Measurements from ENCODE around the gene ALKBH3. TPM values are rescaled to one million over a fixed set of nuclear protein-coding genes. Genes with fewer than 3 reads are reported as not detected.

ALKBH3 gene
- total and polyA plus RNA-seq, 8 donors = 25.7 to 113 (median 34.4) TPM

GRCh38 chr11:43925063-43925931, 44.7 kb downstream of the ALKBH3 start:
- TF ChIP-seq POLR2A (IDR thresholded peaks at IDR 0.05) = no peak
- no peak for TF ChIP-seq POLR2AphosphoS5 (IDR thresholded peaks at IDR 0.05)
- no peak for TF ChIP-seq EP300 (IDR thresholded peaks at IDR 0.05)
- no peak for TF ChIP-seq CTCF (IDR thresholded peaks at IDR 0.05)
- 70 to 86% (median 85%) methylated on average over 11 to 14 of the region's 14 CpGs for WGBS, 5 donors
- Histone ChIP-seq H3K9me3 (no peaks in the 10 kb centered on the region), H3K4me1 (peaks cover 41 to 78% (median 55%) of the 10 kb centered on the region in 4 donors), H3K27me3 (no peaks in the 10 kb centered on the region), H3K27ac (peak overlapping the region; percentile 62 to 94 (median 88)), H3K4me3 (no peak overlapping the region), H3K36me3 (peaks cover 0 to 26% (median 8%) of the 10 kb centered on the region in 4 donors)
- intact Hi-C loops (cut with DNase I; ENCODE audit: low total_unique reads) = no loop called here
- no peak for DNase-seq

- no peak for TF ChIP-seq POLR2AphosphoS5 (IDR thresholded peaks at IDR 0.05)
- TF ChIP-seq POLR2A (IDR thresholded peaks at IDR 0.05) = no peak
- no peak for TF ChIP-seq EP300 (IDR thresholded peaks at IDR 0.05)
- TF ChIP-seq CTCF (IDR thresholded peaks at IDR 0.05) = no peak
- WGBS, 5 donors = 37 to 44% (median 42%) methylated on average over 12 of the region's 12 CpGs
- H3K27ac ChIP-seq = peak overlapping the region in 4 of 5 donors; percentile 80 to 94 (median 91)
- intact Hi-C loops (cut with DNase I; ENCODE audit: low total_unique reads) = no loop called here
- no peaks in the 10 kb centered on the region for H3K27me3 ChIP-seq
- peak in 1 of 2 donors; percentile 73 for DNase-seq
- peaks cover 40 to 71% (median 54%) of the 10 kb centered on the region in 4 donors for H3K4me1 ChIP-seq
- peaks cover 0 to 19% (median 4%) of the 10 kb centered on the region in 4 donors for H3K36me3 ChIP-seq
- no peak overlapping the region for H3K4me3 ChIP-seq
- H3K9me3 ChIP-seq = no peaks in the 10 kb centered on the region
Observed at GRCh38 chr11:43925932-43926505, 45.4 kb downstream of the ALKBH3 start.

DNA sequence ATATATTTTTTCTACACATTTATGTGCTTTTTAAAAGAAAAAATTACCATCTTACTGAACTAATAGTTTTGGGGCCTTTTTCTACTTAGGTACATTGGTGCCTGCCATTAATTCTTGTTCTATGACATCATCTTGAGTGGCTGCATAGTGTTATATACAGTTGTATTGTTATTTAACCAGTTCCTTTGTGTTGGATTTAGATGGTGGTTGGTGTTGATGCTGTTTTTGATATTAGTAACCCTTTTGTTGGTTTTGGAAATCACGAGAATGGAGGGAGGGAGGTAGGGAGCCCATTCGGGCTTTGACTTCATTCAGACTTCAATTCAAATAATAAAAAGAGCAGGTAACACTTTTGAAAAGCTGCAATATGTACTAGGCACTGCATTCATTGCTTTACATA, 46.4 kb downstream of the ALKBH3 start:
- intact Hi-C loops (cut with DNase I; ENCODE audit: low total_unique reads) = no loop called here
- WGBS, 5 donors = 71 to 83% (median 77%) methylated on average over 2 of the region's 2 CpGs
- Histone ChIP-seq H3K36me3 (peaks cover 0 to 9% (median 0%) of the 10 kb centered on the region in 4 donors), H3K4me1 (peaks cover 40 to 60% (median 48%) of the 10 kb centered on the region in 4 donors), H3K27me3 (no peaks in the 10 kb centered on the region), H3K9me3 (no peaks in the 10 kb centered on the region), H3K4me3 (no peak overlapping the region), H3K27ac (peak overlapping the region in 2 of 5 donors; percentile 94)
- TF ChIP-seq EP300 (IDR thresholded peaks at IDR 0.05) (no peak), CTCF (IDR thresholded peaks at IDR 0.05) (no peak), POLR2A (IDR thresholded peaks at IDR 0.05) (no peak), POLR2AphosphoS5 (IDR thresholded peaks at IDR 0.05) (no peak)
- no peak for DNase-seq

- no peaks in the 10 kb centered on the region for H3K27me3 ChIP-seq
- TF ChIP-seq POLR2AphosphoS5 (IDR thresholded peaks at IDR 0.05) (no peak), POLR2A (IDR thresholded peaks at IDR 0.05) (no peak), CTCF (IDR thresholded peaks at IDR 0.05) (no peak), EP300 (IDR thresholded peaks at IDR 0.05) (no peak)
- intact Hi-C loops (cut with DNase I; ENCODE audit: low total_unique reads) = no loop called here
- H3K9me3 ChIP-seq = no peaks in the 10 kb centered on the region
- H3K27ac ChIP-seq = peak overlapping the region in 1 of 5 donors; percentile 94
- no peaks in the 10 kb centered on the region for H3K36me3 ChIP-seq
- no peak for DNase-seq
- peaks cover 31 to 50% (median 40%) of the 10 kb centered on the region in 4 donors for H3K4me1 ChIP-seq
- whole genome bisulfite sequencing, 5 donors = 62 to 75% (median 66%) methylated on average over 10 to 13 of the region's 13 CpGs
- H3K4me3 ChIP-seq = no peak overlapping the region
Observed at GRCh38 chr11:43927925-43928707, 47.5 kb downstream of the ALKBH3 start.

Measured in stomach (tissue), 9 donors.